A673 (cell line): Measurements from ENCODE around the gene UPF1.

Experiments
- CTCF ChIP-seq: fragments of 300-800, 200-600 bp; sonication (generic); conservative IDR thresholded peaks from 2 replicates; pipeline ENCODE4 v1.5.1; 2017; ENCODE audit warnings: low read depth, mild to moderate bottlenecking, antibody characterized with exemption, low read length, moderate library complexity, mixed read lengths
- EZH2 ChIP-seq: fragments of 200-600 bp; sonication (generic); IDR thresholded peaks from 2 replicates; pipeline ENCODE4 v1.6.1; 2017; ENCODE audit warnings: borderline replicate concordance, low read depth, mild to moderate bottlenecking, mixed read lengths, antibody characterized with exemption, low read length; ENCODE audit not compliant: poor library complexity, severe bottlenecking

DNA sequence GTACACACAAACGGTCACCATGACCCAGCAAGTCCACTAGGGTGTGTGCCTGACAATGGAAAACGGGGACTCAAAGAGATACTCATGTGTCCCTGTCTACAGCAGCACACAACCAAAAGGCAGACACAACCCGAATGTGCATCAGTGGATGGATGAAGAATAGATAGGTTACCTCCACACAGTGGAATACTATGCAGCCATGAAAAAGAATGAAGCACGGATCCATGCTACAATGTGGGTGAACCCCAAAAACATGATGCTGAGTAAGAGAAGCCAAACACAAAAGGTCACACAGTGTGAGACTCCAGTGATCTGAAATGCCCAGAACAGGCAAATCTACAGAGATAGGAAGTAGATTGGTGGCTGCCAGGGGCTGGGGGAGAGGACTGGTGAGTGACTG, 55.2 kb downstream of the UPF1 start:
- no peak for TF ChIP-seq EZH2
- no peak for TF ChIP-seq CTCF
